ENCODE measurements around the gene ZNF646.

- TF ChIP-seq, protein P1, sequence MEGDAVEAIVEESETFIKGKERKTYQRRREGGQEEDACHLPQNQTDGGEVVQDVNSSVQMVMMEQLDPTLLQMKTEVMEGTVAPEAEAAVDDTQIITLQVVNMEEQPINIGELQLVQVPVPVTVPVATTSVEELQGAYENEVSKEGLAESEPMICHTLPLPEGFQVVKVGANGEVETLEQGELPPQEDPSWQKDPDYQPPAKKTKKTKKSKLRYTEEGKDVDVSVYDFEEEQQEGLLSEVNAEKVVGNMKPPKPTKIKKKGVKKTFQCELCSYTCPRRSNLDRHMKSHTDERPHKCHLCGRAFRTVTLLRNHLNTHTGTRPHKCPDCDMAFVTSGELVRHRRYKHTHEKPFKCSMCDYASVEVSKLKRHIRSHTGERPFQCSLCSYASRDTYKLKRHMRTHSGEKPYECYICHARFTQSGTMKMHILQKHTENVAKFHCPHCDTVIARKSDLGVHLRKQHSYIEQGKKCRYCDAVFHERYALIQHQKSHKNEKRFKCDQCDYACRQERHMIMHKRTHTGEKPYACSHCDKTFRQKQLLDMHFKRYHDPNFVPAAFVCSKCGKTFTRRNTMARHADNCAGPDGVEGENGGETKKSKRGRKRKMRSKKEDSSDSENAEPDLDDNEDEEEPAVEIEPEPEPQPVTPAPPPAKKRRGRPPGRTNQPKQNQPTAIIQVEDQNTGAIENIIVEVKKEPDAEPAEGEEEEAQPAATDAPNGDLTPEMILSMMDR (IDR thresholded peaks at IDR 0.05; ENCODE audit: insufficient read depth, low read length), result no peak
- TF ChIP-seq POLR2AphosphoS5 (IDR thresholded peaks at IDR 0.05; ENCODE audit: low read depth) (no peak), GABPA (IDR thresholded peaks at IDR 0.05; ENCODE audit: low read depth) (no peak), SPI1 (IDR thresholded peaks at IDR 0.05; ENCODE audit: borderline replicate concordance, low read depth) (no peak)
- TF ChIP-seq, protein P2, sequence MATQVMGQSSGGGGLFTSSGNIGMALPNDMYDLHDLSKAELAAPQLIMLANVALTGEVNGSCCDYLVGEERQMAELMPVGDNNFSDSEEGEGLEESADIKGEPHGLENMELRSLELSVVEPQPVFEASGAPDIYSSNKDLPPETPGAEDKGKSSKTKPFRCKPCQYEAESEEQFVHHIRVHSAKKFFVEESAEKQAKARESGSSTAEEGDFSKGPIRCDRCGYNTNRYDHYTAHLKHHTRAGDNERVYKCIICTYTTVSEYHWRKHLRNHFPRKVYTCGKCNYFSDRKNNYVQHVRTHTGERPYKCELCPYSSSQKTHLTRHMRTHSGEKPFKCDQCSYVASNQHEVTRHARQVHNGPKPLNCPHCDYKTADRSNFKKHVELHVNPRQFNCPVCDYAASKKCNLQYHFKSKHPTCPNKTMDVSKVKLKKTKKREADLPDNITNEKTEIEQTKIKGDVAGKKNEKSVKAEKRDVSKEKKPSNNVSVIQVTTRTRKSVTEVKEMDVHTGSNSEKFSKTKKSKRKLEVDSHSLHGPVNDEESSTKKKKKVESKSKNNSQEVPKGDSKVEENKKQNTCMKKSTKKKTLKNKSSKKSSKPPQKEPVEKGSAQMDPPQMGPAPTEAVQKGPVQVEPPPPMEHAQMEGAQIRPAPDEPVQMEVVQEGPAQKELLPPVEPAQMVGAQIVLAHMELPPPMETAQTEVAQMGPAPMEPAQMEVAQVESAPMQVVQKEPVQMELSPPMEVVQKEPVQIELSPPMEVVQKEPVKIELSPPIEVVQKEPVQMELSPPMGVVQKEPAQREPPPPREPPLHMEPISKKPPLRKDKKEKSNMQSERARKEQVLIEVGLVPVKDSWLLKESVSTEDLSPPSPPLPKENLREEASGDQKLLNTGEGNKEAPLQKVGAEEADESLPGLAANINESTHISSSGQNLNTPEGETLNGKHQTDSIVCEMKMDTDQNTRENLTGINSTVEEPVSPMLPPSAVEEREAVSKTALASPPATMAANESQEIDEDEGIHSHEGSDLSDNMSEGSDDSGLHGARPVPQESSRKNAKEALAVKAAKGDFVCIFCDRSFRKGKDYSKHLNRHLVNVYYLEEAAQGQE (IDR thresholded peaks at IDR 0.05; ENCODE audit: insufficient replicate concordance, low read depth), result no peak
These were observed 37.8 kb downstream of the ZNF646 start for GRCh38 chr16:31111881-31112466.
